RCC 7860 (cell line): ENCODE results near the gene LCE2A.
"Not testable (repeated sequence)": the region's sequence is repeated elsewhere in the genome, so short reads cannot be mapped to it uniquely, and the experiment has no call there.

ENCODE experiments used
- DNase-seq: peaks from one replicate; pipeline ENCODE4 v3.0.0-alpha.2; 2015; ENCODE audit warnings: low spot score
- FAIRE-seq: peaks from 2 replicates; lab custom pipeline; 2012; peaks lifted over from hg19 to GRCh38; lab: Jason Lieb, UNC

The LCE2A gene, protein sequence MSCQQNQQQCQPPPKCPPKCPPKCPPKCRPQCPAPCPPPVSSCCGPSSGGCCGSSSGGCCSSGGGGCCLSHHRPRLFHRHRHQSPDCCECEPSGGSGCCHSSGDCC

GRCh38 chr1:152697701-152698600, at the start of gene LCE2A:
Gene LCE2A, plus strand, starts transcription at chr1:152698345. Its CDS starts 557 bp downstream, at chr1:152698902.
- no peak for DNase-seq
- no peak for FAIRE-seq

- FAIRE-seq = no peak
- peak; percentile 24 for DNase-seq
Observed at GRCh38 chr1:152654110-152654509, 44.0 kb upstream of the LCE2A start.

GRCh38 chr1:152656459-152656858, 41.7 kb upstream of the LCE2A start:
- DNase-seq (no peak), FAIRE-seq (no peak)

GRCh38 chr1:152657677-152658076, 40.5 kb upstream of the LCE2A start:
- no peak for DNase-seq
- no peak for FAIRE-seq

GRCh38 chr1:152658649-152659048, 39.5 kb upstream of the LCE2A start:
- DNase-seq = no peak
- no peak for FAIRE-seq

GRCh38 chr1:152663098-152663497, 35.0 kb upstream of the LCE2A start, which contains the start of gene LCE2D:
Gene LCE2D, plus strand, starts transcription at chr1:152663380. Its CDS starts 726 bp downstream, at chr1:152664106.
- no peak for DNase-seq
- FAIRE-seq = no peak

GRCh38 chr1:152666171-152666570, 32.0 kb upstream of the LCE2A start:
- not testable (repeated sequence) for DNase-seq, FAIRE-seq

GRCh38 chr1:152667648-152668047, 30.5 kb upstream of the LCE2A start:
- no peak for FAIRE-seq
- no peak for DNase-seq

DNA sequence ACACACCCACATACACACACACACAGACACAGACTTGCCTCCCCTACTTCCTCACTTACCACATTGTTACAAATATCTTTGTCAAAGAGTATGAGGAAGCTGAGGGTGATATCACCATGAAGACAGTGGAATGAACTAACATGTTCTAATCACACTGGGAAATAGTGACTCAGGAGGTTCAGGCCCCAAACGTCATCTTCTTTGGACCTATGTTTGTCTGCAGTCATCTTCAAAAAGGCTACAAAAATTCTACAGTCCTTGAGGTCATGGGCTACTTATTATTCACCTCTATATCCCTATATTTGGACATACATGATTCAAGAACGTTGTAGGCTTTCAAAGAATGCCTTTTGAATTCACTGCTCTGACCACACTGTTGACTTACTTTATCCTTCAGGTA, 25.1 kb upstream of the LCE2A start:
- FAIRE-seq (no peak), DNase-seq (no peak)

DNA sequence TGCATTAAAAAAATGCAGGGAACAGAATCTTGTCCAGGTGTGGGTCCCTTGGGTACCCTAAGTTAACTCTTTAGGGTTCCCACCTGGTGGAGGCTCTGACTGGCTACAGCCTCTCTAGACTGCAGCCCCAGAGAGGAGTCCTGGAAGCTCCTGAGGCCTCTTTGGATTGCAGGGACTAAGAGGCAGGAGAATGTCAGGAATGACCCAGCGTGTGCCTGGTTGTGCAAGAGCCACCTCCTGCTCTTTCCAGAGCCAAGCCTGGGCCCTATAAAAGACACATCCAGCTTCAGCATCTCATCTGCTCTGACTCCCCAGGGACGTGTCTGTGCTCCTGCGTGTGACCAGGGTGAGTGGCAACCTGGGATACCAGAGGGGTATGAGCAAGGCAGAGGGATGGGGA, 23.2 kb upstream of the LCE2A start, which contains the start of gene LCE2C:
LCE2C (plus strand) TSS at position 297 of the 400 bp plus-strand sequence. CDS start 737 bp downstream, outside the sequence.
- FAIRE-seq, DNase-seq: not testable (repeated sequence)

DNA sequence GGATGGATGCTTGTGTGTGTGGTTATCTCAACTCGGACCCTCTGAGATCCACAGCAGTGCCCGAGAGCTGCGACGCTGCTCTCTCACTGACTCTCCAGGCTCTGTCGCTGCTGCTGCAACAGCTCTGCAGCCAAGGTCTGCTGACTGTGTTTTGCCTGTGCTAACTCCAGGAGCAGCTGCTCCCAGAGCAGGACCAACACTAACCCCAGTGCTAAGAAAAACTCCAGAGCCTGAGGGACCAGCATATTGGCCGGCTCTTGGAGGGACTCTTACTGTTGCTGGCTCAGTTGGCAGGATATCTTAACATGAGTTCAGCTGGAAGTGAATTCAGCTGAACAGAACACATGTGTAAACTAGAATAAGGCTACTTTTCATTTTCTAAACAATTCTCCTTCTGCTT, 18.7 kb upstream of the LCE2A start:
- DNase-seq (no peak), FAIRE-seq (no peak)

DNA sequence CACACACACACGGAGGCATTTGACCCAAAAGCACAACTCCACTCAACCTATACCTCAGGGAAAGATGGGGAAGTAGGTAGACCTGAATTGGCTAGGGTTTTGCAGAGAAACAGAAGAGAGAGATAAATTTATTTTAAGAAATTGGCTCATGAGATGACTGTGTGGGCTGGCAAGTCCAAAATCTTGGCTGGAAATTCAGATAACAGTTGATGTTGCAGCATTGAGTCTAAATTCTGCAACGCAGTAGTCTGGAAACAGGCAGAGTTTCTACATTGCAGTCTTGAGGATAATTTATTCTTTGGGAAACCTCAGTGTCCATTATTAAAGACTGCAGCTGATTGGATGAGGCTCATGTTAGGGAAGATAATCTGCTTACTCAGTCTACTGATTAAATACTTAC, 16.5 kb upstream of the LCE2A start:
- FAIRE-seq = no peak
- no peak for DNase-seq

DNA sequence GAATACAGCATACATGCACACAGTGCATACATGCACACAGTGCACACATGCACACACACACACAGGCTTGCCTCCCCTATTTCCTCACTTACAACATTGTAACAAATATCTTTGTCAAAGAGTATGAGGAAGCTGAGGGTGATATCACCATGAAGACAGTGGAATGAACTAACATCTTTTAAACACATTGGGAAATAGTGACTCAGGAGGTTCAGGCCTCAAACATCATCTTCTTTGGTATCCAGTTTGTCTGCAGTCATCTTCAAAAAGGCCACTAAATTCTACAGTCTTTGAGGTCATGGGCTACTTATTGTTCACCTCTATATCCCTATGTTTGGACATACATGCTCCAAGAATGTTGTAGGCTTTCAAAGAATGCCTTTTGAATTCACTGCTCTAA, 14.3 kb upstream of the LCE2A start:
- no peak for DNase-seq
- no peak for FAIRE-seq

GRCh38 chr1:152685823-152686222, 12.3 kb upstream of the LCE2A start, which contains the start of gene LCE2B:
Gene LCE2B, plus strand, starts transcription at chr1:152686123. Its CDS starts 721 bp downstream, at chr1:152686844.
- not testable (repeated sequence) for FAIRE-seq

DNA sequence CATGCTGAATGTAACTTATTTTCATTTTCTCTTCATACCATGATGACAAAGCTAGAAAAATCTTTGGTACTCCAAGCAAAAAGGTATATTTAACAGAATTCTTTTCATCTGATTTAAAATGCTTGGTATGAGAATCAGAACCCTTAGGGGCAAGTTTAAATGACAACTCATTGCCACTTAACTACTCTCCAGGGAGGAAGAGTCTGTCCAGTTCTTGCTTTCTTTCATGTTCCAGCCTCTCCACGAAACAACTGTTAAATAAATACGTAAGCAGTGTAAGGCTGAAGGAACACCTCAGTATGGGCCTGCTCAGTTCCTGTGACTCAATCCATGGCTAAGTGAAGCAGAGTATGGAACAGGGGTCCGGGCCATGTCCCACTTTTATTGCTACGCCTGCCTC, 1.6 kb downstream of the LCE2A start:
- no peak for FAIRE-seq
- no peak for DNase-seq

More at GRCh38 chr1:152685823-152686222, 12.3 kb upstream of the LCE2A start, which contains the start of gene LCE2B:
- DNase-seq = not testable (repeated sequence)

DNA sequence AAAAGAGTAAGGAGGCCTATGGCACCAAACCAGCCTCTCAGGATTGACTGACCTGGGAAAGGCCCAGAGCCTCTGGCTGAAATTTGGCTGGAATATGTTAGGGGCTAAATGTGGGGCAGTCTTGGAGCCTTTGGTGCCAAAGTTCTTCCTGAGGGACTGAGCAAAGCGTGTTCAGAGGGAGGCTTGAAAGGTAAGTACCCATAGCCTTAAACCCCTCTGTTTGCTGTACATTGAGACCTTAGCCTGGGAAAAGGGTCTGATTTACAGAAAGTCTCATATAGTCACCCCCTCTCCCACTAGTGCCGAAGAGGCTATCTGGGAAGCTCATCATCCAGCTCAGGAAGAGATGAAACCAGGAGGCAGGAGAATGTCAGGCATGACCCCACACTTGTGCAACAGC, 9.7 kb downstream of the LCE2A start, which contains the start of gene LCE4A:
LCE4A (plus strand) TSS at position 301 of the 400 bp plus-strand sequence. CDS start 916 bp downstream, outside the sequence.
- no peak for FAIRE-seq
- no peak for DNase-seq

DNA sequence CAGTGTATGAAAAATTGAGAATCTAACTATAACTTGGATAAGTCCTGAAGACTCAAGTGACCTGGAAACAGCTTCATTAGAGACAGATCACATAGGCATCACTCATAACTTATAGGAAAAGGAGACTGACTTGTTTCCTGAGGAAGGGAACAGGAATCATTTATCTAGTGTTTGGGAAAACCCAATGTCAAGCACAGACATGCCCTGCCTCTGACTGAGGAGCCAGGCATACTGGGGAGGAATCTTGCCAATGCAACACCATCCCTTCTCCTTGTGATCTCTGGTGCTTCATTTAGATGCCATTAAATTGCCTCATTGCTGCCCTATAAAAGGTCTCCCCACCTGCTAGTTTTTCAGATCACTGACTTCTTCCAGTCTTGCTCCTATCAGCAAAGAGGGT, 20.1 kb downstream of the LCE2A start:
- FAIRE-seq = no peak
- no peak for DNase-seq

- DNase-seq = no peak
- no peak for FAIRE-seq
Observed at GRCh38 chr1:152725261-152725660, 27.1 kb downstream of the LCE2A start.

DNA sequence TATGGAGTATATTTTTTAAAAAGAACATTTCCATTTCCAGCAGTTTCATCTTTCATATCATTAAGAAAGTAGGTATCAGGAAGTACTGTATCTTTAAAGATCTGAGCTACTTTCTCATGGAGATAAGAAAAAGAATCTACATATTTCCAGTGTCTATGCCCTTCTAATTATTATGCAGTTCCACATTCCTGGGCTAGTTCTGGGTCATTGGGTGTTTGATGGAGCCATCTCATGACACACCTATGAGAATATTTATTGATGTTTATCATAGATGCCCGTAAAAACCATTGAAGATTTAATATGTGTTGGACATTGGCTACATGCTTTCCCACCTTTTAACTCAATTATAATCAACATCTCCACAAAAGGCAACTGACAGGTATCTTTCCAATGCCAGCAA, 30.8 kb downstream of the LCE2A start:
- no peak for FAIRE-seq

GRCh38 chr1:152735648-152736047, 37.5 kb downstream of the LCE2A start:
- FAIRE-seq (no peak), DNase-seq (no peak)

More for the DNA sequence above, 30.8 kb downstream of the LCE2A start:
- DNase-seq = no peak

GRCh38 chr1:152737997-152738396, 39.9 kb downstream of the LCE2A start:
- no peak for FAIRE-seq
- no peak for DNase-seq

GRCh38 chr1:152739841-152740240, 41.7 kb downstream of the LCE2A start:
- DNase-seq = no peak
- no peak for FAIRE-seq
